Thyroid gland (tissue), 4 donors: Measurements from ENCODE around the gene ADGRF1. TPM values are rescaled to one million over a fixed set of nuclear protein-coding genes. Genes with fewer than 3 reads are reported as not detected.

Experiments
- DNase-seq, 2 donors: peaks; one replicate each; pipeline ENCODE4 v3.0.0-alpha.2; 2019
- H3K27ac ChIP-seq, 3 donors: fragments of 200-600 bp; sonication (generic); 1 replicate in 2 of 3; 2 replicates in 1 of 3; pipeline ENCODE4 v1.5.1; 2016 to 2019; ENCODE audit warnings: mild to moderate bottlenecking in 1 of 3, moderate library complexity in 1 of 3
- H3K27me3 ChIP-seq: fragments of 200-600 bp; sonication (generic); one replicate; pipeline ENCODE4 v1.5.1; 2019
- H3K36me3 ChIP-seq, 2 donors: fragments of 200-600 bp; sonication (generic); one replicate each; pipeline ENCODE4 v1.5.1; 2016 to 2019
- H3K4me1 ChIP-seq, 2 donors: fragments of 200-600 bp; sonication (generic); one replicate each; pipeline ENCODE4 v1.5.1; 2017 to 2019
- H3K4me3 ChIP-seq, 3 donors: fragments of 200-600 bp; sonication (generic); replicated peaks in 1 of 3; 1 replicate in 2 of 3; 2 replicates in 1 of 3; pipeline ENCODE4 v1.5.1; 2016; ENCODE audit warnings: mild to moderate bottlenecking in 1 of 3
- H3K9me3 ChIP-seq: fragments of 200-600 bp; sonication (generic); one replicate; pipeline ENCODE4 v1.5.1; 2017
- POLR2A ChIP-seq, 2 donors: fragments of 450-650 bp; IDR thresholded peaks; one replicate each; pipeline ENCODE4 v1.6.1; 2017; ENCODE audit warnings: antibody characterized with exemption in 2 of 2, mild to moderate bottlenecking in 2 of 2, moderate library complexity in 1 of 2
- WGBS, 2 donors: methylation state at CpG; one replicate each; pipeline ENCODE4 v1.1.5; 2017; 5-methylcytosine and 5-hydroxymethylcytosine counted together
- intact Hi-C: fragments of 100-400 bp; cut with DNase I; formaldehyde crosslinking; loops from one replicate; pipeline ENCODE4 v1.15.1; 2023
- total RNA-seq, 4 donors: library from RNA; depleted of rRNA; stranded (reverse); fragments of >200 nt; gene quantifications; one replicate each; pipeline ENCODE4 v1.2.3, GENCODE V29; 2016
- TF ChIP-seq, protein P1 (sequence below), 6 experiments: fragments of 200-600 bp in 3 of 6; fragments of 450-650 bp in 3 of 6; sonication (generic) in 3 of 6; IDR thresholded peaks; one replicate each; pipeline ENCODE4 v1.5.1; 2016 to 2019; ENCODE audit warnings: antibody characterized with exemption in 6 of 6, mild to moderate bottlenecking in 2 of 6, inconsistent platforms in 1 of 6, moderate library complexity in 1 of 6

The ADGRF1 gene
- total RNA-seq, 4 donors from 2014 or later, result 15.1 to 36.2 (median 19.3) TPM

DNA sequence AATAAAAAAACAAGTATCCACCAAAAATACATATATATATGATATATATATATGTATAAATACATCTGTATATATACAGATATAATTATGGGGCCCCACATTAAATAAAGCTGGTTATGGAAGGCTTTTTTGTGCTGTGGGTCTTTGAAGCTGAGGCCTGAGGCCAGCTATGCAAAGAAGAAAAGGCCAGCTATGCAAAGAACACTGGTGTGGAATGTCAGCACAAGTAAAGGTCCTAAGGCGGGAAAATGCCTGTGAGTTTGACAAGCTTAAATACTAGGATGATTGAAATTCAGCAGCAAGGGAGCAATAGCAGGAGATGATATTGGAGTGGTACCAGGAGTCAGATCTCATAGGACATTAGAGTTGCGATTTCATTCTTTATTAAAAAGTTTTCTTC is 25.2 kb downstream of the ADGRF1 start:
- no peak for DNase-seq
- intact Hi-C loops, result no loop called here
- no peak for TF ChIP-seq POLR2A (IDR thresholded peaks at IDR 0.05)
- TF ChIP-seq, protein P1, sequence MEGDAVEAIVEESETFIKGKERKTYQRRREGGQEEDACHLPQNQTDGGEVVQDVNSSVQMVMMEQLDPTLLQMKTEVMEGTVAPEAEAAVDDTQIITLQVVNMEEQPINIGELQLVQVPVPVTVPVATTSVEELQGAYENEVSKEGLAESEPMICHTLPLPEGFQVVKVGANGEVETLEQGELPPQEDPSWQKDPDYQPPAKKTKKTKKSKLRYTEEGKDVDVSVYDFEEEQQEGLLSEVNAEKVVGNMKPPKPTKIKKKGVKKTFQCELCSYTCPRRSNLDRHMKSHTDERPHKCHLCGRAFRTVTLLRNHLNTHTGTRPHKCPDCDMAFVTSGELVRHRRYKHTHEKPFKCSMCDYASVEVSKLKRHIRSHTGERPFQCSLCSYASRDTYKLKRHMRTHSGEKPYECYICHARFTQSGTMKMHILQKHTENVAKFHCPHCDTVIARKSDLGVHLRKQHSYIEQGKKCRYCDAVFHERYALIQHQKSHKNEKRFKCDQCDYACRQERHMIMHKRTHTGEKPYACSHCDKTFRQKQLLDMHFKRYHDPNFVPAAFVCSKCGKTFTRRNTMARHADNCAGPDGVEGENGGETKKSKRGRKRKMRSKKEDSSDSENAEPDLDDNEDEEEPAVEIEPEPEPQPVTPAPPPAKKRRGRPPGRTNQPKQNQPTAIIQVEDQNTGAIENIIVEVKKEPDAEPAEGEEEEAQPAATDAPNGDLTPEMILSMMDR (IDR thresholded peaks at IDR 0.05), result no peak
- no peak overlapping the region for H3K27ac ChIP-seq
- 94% methylated on average over 2 of the region's 2 CpGs for WGBS, 2 donors
- no peaks in the 10 kb centered on the region for H3K27me3 ChIP-seq
- no peaks in the 10 kb centered on the region for H3K36me3 ChIP-seq
- H3K9me3 ChIP-seq, result no peaks in the 10 kb centered on the region
- H3K4me1 ChIP-seq, result no peaks in the 10 kb centered on the region
- no peak overlapping the region for H3K4me3 ChIP-seq

DNA sequence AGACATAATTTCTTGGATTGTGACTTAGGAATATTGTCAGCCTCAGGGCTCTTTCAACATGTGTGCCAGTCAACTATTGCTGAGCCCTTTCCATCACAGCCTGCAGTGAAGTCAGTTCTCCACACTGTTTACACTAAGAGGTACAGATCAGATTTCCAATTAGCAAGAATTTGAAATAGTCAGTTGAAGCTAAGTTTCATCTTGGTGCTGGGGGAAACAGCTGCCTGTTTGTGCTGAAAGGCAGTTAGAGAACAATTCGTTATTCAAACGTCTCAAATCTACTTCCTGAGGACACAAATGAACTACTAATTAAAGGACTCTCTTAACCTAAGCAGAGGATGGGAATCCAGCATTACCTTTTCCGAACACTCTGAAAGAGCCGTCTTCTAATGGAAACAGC is 25.9 kb downstream of the ADGRF1 start:
- Histone ChIP-seq H3K27ac (no peak overlapping the region), H3K9me3 (no peaks in the 10 kb centered on the region), H3K27me3 (no peaks in the 10 kb centered on the region), H3K4me3 (no peak overlapping the region), H3K36me3 (no peaks in the 10 kb centered on the region), H3K4me1 (no peaks in the 10 kb centered on the region)
- no peak for TF ChIP-seq POLR2A (IDR thresholded peaks at IDR 0.05)
- TF ChIP-seq, protein P1 (IDR thresholded peaks at IDR 0.05), result no peak
- DNase-seq, result no peak
- intact Hi-C loops, result no loop called here
- 81 to 87% methylated on average over 4 of the region's 4 CpGs for WGBS, 2 donors

GRCh38 chr6:47014401-47014800 is 27.7 kb downstream of the ADGRF1 start:
- Histone ChIP-seq H3K9me3 (no peaks in the 10 kb centered on the region), H3K4me3 (no peak overlapping the region), H3K36me3 (no peaks in the 10 kb centered on the region), H3K4me1 (no peaks in the 10 kb centered on the region), H3K27ac (no peak overlapping the region), H3K27me3 (no peaks in the 10 kb centered on the region)
- DNase-seq, result no peak
- intact Hi-C loops, result no loop called here
- WGBS, 2 donors, result 71 to 75% methylated on average over 4 of the region's 4 CpGs
- TF ChIP-seq, protein P1 (IDR thresholded peaks at IDR 0.05), result no peak
- TF ChIP-seq POLR2A (IDR thresholded peaks at IDR 0.05), result no peak

GRCh38 chr6:47009583-47009982 is 32.5 kb downstream of the ADGRF1 start:
- intact Hi-C loops, result no loop called here

DNA sequence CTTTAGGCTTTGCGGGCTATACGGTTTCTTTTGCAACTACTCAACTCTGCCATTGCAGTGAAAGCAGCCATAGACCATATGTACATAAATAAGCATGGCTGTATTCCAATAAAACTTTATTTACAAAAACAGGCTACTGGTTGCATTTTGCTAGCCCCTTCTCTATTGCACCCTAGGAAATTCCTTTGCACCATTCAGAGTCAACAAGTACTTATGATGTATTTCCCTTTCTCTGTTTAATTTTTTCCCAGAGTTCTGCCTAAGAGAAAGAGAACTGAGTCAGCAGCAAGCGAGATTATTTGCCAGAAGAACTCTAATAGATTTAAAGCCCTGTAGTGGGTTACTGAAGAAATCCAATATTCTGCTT is 33.8 kb downstream of the ADGRF1 start:
- Histone ChIP-seq H3K4me3 (no peak overlapping the region), H3K27ac (no peak overlapping the region), H3K36me3 (no peaks in the 10 kb centered on the region), H3K4me1 (peaks cover 0 to 9% of the 10 kb centered on the region in 2 donors), H3K27me3 (no peaks in the 10 kb centered on the region), H3K9me3 (no peaks in the 10 kb centered on the region)
- intact Hi-C loops, result no loop called here
- no peak for DNase-seq
- WGBS, 2 donors, result 94% methylated on average over 3 of the region's 3 CpGs
- TF ChIP-seq, protein P1 (IDR thresholded peaks at IDR 0.05), result no peak
- TF ChIP-seq POLR2A (IDR thresholded peaks at IDR 0.05), result no peak

More at GRCh38 chr6:47009583-47009982, 32.5 kb downstream of the ADGRF1 start:
- no peak for DNase-seq
- no peaks in the 10 kb centered on the region for H3K36me3 ChIP-seq
- H3K27ac ChIP-seq, result no peak overlapping the region
- H3K4me3 ChIP-seq, result no peak overlapping the region
- H3K9me3 ChIP-seq, result no peaks in the 10 kb centered on the region
- no peak for TF ChIP-seq POLR2A (IDR thresholded peaks at IDR 0.05)
- TF ChIP-seq, protein P1 (IDR thresholded peaks at IDR 0.05), result peak in 2 of 6 experiments; percentile 18 to 22
- WGBS, 2 donors, result 82 to 84% methylated on average over 7 of the region's 7 CpGs
- peaks cover 0 to 9% of the 10 kb centered on the region in 2 donors for H3K4me1 ChIP-seq
- no peaks in the 10 kb centered on the region for H3K27me3 ChIP-seq
